ENCODE measurements around the gene G6PC1.
"Not testable (repeated sequence)": the region's sequence is repeated elsewhere in the genome, so short reads cannot be mapped to it uniquely, and the experiment has no call there.

G6PC1 gene

DNA sequence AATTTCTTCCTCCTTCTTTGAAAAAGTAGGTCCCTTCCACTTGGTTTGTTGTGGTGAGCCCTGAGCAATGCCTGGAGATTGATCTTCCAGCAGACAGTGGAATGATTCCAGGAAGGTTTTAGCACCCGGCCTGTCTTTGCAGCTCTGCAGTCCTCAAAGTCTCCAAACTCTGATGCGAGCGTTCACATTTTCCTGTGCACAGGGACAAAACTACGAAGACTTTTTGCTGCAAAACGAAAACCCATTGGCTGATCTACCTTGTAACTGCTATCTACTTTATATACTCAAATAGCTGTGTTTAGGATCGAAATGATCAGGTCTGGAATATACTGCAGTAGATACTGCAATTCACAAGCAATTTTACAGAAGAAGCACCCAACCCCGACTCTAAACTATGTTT is 21.7 kb downstream of the G6PC1 start:
- no peak overlapping the region for H3K9ac ChIP-seq (ENCODE audit: low read depth, low read length)
- no peaks in the 10 kb centered on the region for H3K9me3 ChIP-seq (ENCODE audit: insufficient read depth, low read length, severe bottlenecking)
- peaks cover 6% of the 10 kb centered on the region for H3K27me3 ChIP-seq (ENCODE audit: insufficient read depth, low read length, poor library complexity)
- ATAC-seq (ENCODE audit: insufficient read depth, low read depth) = no peak
- H3K4me2 ChIP-seq (ENCODE audit: insufficient read depth, low read length) = no peak overlapping the region
- no peak overlapping the region for H3K27ac ChIP-seq (ENCODE audit: low read length)
- H2AFZ ChIP-seq (ENCODE audit: low read depth, low read length) = no peak overlapping the region
- no peaks in the 10 kb centered on the region for H3K36me3 ChIP-seq (ENCODE audit: insufficient read depth, low read length)
- DNase-seq = no peak
- H3K4me1 ChIP-seq (ENCODE audit: insufficient read depth, low read length) = no peaks in the 10 kb centered on the region
- H3K4me3 ChIP-seq (ENCODE audit: low read depth in 1 of 2, low read length in 2 of 2) = no peak overlapping the region
- no peaks in the 10 kb centered on the region for H3K79me2 ChIP-seq (ENCODE audit: insufficient read depth, low read length)
- TF ChIP-seq EZH2 (IDR thresholded peaks at IDR 0.05; ENCODE audit: borderline replicate concordance, low read depth, low read length, severe bottlenecking) = no peak
- no peaks in the 10 kb centered on the region for H4K20me1 ChIP-seq (ENCODE audit: insufficient read depth, low read length)

DNA sequence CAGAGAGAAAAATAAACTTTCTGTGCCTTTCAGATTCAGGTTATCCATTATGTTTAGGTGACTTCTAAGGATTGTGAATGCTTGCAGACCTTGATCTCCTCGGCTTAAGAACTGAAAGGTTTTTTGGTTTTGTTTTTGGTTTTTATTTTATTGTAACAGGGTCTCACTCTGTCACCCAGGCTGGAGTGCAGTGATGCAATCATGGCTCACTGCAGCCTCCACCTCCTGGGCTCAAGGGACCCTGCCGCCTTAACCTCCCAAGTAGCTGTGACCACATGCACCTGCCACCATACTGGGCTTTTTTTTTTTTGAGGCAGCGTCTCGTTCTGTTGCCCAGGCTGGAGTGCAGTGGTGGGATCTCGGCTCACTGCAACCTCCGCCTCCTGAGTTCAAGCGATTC is 22.9 kb downstream of the G6PC1 start:
- H3K4me2 ChIP-seq (ENCODE audit: insufficient read depth, low read length); H2AFZ ChIP-seq (ENCODE audit: low read depth, low read length); H3K79me2 ChIP-seq (ENCODE audit: insufficient read depth, low read length); H3K27ac ChIP-seq (ENCODE audit: low read length); H3K9me3 ChIP-seq (ENCODE audit: insufficient read depth, low read length, severe bottlenecking); H3K36me3 ChIP-seq (ENCODE audit: insufficient read depth, low read length); H3K4me1 ChIP-seq (ENCODE audit: insufficient read depth, low read length); H4K20me1 ChIP-seq (ENCODE audit: insufficient read depth, low read length); H3K27me3 ChIP-seq (ENCODE audit: insufficient read depth, low read length, poor library complexity); H3K4me3 ChIP-seq (ENCODE audit: low read depth in 1 of 2, low read length in 2 of 2); ATAC-seq (ENCODE audit: insufficient read depth, low read depth); H3K9ac ChIP-seq (ENCODE audit: low read depth, low read length); DNase-seq: not testable (repeated sequence)

DNA sequence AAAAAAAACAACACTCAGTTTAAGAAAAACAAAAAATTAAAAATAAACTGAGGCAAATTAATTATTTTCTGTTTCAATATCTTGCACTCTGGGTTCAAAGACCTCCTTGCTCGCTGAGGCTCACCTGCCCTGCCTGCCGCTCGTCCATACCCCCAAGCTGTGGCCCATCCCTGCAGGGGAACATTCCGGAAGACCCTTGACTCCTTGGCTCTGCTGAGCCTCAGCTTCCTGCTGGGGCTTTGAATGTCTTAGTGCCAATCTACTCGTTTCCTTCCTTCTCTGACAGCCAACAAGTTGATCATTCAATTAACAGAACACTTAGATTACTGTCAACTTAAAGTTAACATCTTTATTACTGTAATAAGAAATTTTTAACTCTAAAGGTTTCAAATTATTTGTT is 24.3 kb downstream of the G6PC1 start:
- Histone ChIP-seq H3K79me2 (ENCODE audit: insufficient read depth, low read length) (no peaks in the 10 kb centered on the region), H3K36me3 (ENCODE audit: insufficient read depth, low read length) (no peaks in the 10 kb centered on the region), H3K27ac (ENCODE audit: low read length) (no peak overlapping the region), H2AFZ (ENCODE audit: low read depth, low read length) (no peak overlapping the region), H3K27me3 (ENCODE audit: insufficient read depth, low read length, poor library complexity) (peaks cover 6% of the 10 kb centered on the region), H3K4me1 (ENCODE audit: insufficient read depth, low read length) (no peaks in the 10 kb centered on the region), H4K20me1 (ENCODE audit: insufficient read depth, low read length) (no peaks in the 10 kb centered on the region), H3K4me3 (ENCODE audit: low read depth in 1 of 2, low read length in 2 of 2) (no peak overlapping the region), H3K9me3 (ENCODE audit: insufficient read depth, low read length, severe bottlenecking) (no peaks in the 10 kb centered on the region), H3K9ac (ENCODE audit: low read depth, low read length) (no peak overlapping the region), H3K4me2 (ENCODE audit: insufficient read depth, low read length) (no peak overlapping the region)
- ATAC-seq (ENCODE audit: insufficient read depth, low read depth) (no peak), DNase-seq (no peak)
- TF ChIP-seq, protein P1, sequence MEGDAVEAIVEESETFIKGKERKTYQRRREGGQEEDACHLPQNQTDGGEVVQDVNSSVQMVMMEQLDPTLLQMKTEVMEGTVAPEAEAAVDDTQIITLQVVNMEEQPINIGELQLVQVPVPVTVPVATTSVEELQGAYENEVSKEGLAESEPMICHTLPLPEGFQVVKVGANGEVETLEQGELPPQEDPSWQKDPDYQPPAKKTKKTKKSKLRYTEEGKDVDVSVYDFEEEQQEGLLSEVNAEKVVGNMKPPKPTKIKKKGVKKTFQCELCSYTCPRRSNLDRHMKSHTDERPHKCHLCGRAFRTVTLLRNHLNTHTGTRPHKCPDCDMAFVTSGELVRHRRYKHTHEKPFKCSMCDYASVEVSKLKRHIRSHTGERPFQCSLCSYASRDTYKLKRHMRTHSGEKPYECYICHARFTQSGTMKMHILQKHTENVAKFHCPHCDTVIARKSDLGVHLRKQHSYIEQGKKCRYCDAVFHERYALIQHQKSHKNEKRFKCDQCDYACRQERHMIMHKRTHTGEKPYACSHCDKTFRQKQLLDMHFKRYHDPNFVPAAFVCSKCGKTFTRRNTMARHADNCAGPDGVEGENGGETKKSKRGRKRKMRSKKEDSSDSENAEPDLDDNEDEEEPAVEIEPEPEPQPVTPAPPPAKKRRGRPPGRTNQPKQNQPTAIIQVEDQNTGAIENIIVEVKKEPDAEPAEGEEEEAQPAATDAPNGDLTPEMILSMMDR (IDR thresholded peaks at IDR 0.05; ENCODE audit: borderline replicate concordance, extremely low read depth, low read length, poor library complexity, severe bottlenecking) = no peak
- no peak for TF ChIP-seq EZH2 (IDR thresholded peaks at IDR 0.05; ENCODE audit: borderline replicate concordance, low read depth, low read length, severe bottlenecking)

DNA sequence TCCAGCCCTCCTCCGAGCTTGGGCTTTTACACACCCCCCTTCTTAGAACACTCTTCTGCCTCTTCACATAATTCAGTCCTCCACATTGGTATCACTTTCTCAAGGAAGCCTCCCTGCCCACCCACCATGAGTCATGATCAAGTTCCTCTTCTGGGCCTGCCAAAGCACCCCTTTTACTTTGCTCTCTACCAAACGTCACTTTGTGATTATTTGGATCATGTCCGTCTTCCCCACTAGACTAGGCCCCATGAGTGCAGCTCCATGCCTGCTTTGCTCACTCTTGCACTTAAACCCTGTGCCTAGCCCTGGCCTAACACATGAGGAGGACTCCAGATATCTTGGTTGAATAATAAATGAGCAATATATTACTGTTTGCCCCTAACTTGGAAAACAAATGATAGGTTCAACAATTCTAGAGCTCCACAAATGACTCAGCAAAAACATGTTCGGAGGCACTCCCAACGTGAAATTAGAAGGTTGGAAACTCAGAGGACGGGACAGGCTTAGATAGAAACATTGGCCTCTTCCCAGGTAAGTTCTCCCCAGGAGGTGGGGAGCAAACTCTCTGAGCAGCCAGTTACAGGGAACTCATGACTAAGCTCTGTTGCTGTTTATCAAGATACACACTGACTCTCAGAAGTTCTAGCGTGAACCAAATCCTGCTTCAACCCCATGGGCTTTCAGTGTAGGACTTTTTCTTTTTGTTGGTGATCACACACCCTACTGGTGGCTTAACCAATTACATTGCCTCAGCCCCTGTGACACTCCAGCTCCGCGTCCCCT is 28.3 kb downstream of the G6PC1 start:
- Histone ChIP-seq H3K27ac (ENCODE audit: low read length) (no peak overlapping the region), H3K27me3 (ENCODE audit: insufficient read depth, low read length, poor library complexity) (peaks cover 3% of the 10 kb centered on the region), H3K9ac (ENCODE audit: low read depth, low read length) (no peak overlapping the region), H3K4me2 (ENCODE audit: insufficient read depth, low read length) (no peak overlapping the region), H4K20me1 (ENCODE audit: insufficient read depth, low read length) (no peaks in the 10 kb centered on the region), H3K36me3 (ENCODE audit: insufficient read depth, low read length) (no peaks in the 10 kb centered on the region), H3K4me1 (ENCODE audit: insufficient read depth, low read length) (no peaks in the 10 kb centered on the region), H3K9me3 (ENCODE audit: insufficient read depth, low read length, severe bottlenecking) (no peaks in the 10 kb centered on the region), H2AFZ (ENCODE audit: low read depth, low read length) (peak overlapping the region; percentile 48; the same call in 1 of the 2 replicates), H3K4me3 (ENCODE audit: low read depth in 1 of 2, low read length in 2 of 2) (no peak overlapping the region), H3K79me2 (ENCODE audit: insufficient read depth, low read length) (no peaks in the 10 kb centered on the region)
- ATAC-seq (ENCODE audit: insufficient read depth, low read depth) (peak; percentile 73), DNase-seq (peak; percentile 19)
- no peak for TF ChIP-seq EZH2 (IDR thresholded peaks at IDR 0.05; ENCODE audit: borderline replicate concordance, low read depth, low read length, severe bottlenecking)
- TF ChIP-seq, protein P1 (IDR thresholded peaks at IDR 0.05; ENCODE audit: borderline replicate concordance, extremely low read depth, low read length, poor library complexity, severe bottlenecking) = peak; percentile 53

Data from DND-41 (cell line).